Left renal cortex interstitium (tissue), 4 donors: Measurements from ENCODE around the gene MATN4. TPM values are rescaled to one million over a fixed set of nuclear protein-coding genes. Genes with fewer than 3 reads are reported as not detected.

Source experiments
- DNase-seq, 4 donors: peaks; one replicate each; pipeline ENCODE4 v3.0.0-alpha.2; 2013; ENCODE audit warnings: low read depth in 4 of 4, low spot score in 2 of 4, missing footprints in 1 of 4
- polyA plus RNA-seq, 4 donors: library from polyadenylated mRNA; unstranded; fragments of 120-200 nt; gene quantifications; one replicate each; pipeline ENCODE4 v1.2.1, GENCODE V29; 2013; ENCODE audit not compliant: insufficient read length in 4 of 4

MATN4 gene
- polyA plus RNA-seq, 4 donors = 0.19 to 0.52 (median 0.31) TPM

DNA sequence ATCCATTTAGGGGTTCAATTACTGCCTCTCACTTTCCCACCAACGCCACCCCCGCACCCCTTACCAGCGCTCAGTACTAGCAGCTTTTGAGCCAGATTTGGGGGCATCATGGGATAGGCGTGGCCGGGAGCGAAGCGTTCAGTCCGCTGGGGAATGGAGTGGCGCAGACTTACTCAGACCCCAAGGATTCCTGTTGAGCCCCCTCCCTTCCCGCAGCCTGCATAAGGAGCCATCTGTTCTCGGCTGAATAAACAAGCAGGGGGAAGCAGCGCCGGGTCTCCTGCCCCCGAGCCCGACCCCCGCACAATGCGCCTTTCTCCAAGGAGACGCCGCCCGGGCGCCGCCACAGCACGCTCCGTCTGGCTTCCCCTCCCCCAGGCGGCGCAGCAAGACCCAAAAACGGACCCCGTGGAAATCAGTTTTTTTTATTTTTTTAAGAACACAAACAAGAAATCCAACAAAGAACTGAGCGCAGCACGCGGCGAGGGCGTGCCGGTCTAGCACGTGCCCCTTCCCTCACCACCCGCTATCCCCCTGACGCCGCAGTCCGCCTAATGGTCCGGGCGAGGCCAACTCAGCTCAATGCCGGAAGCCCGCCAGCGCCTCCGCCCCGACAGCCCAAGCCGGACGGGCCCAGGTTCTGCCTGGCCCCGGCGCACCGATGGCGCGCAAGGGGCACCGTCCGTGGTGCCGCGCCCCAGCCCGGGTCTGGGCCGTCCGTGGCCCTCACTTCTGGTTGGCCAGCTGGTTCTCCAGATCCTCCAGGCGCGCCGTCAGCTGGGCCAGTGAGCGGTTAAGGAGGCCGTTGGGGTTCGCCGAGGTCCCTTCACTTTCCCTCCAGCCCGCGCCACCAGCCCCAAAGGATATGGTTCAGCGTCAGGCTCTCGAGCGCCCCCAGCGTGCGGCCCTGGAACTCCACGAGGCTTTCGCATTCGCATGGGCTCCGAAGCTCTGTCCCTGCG, 14.8 kb downstream of the MATN4 start:
- DNase-seq = peak in 3 of 4 donors; percentile 54 to 69 (median 59)

GRCh38 chr20:45292343-45292742, 15.8 kb downstream of the MATN4 start:
- no peak for DNase-seq

DNA sequence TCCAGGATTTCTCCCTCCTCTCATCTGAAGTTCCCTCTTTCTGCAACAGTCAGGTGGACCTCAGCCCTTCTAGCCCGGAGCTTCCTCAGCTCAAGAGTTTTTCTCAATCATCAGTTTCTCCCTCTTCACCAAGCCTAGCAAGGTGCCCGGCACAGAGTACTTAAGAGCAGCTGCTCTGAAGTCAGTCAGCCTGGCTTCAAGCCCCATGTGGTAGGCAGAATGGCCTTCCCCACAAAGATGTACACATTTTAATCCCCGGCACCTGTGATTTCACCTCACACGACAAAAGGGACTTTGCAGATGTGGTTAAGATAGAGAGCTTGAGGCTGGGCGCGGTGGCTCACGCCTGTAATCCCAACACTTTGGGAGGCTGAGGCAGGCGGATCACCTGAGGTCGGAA, 16.6 kb downstream of the MATN4 start:
- no peak for DNase-seq

GRCh38 chr20:45290677-45291355, 17.3 kb downstream of the MATN4 start:
- DNase-seq = peak in 2 of 4 donors; percentile 57 to 80

GRCh38 chr20:45289942-45290676, 18.0 kb downstream of the MATN4 start:
- DNase-seq = no peak

DNA sequence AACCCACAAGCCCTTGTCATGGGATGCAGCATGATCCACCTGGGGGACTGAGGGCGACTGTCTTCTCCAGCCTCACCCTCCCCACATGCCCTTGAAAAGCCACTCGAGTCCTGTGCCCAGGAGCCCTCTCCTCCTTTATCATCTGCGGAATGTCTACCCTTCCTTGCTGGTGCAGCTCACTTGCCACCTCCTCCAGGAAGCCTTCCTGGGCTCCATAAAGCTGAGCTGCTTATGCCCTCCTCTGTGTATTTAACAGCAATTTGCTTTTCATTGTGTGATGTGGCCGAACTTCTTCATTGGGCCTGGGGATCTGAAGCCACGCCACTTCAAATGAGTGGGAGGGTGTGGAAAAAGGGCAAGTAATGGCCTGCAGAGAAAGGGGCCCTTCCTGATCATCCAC, 19.2 kb downstream of the MATN4 start:
- DNase-seq = no peak

- no peak for DNase-seq
Observed at GRCh38 chr20:45288376-45288775, 19.7 kb downstream of the MATN4 start.

DNA sequence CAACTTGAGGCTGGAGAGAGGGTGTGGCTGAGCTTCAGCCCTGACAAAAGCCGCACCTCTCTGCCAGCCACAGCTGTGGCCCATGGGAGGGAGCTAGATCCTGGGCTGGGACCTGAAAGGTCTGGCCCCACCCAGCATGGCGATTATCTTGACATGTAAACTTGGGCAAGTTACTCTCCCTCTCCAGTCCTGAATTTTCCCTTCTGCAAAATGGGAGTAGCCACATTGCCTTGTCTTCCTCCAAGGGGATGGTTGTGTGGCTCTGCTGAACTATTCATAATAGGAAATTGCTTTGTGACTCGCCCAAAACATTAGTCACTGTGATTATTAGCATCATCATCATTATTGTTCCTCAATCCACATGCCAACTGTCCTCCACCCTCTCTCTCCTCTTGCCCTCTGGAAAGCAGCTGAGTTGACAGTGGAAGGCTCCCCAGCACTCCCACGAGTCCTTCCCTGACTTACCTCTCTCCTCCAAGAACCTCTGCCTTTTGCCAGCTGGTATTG, 24.5 kb downstream of the MATN4 start:
- no peak for DNase-seq

DNA sequence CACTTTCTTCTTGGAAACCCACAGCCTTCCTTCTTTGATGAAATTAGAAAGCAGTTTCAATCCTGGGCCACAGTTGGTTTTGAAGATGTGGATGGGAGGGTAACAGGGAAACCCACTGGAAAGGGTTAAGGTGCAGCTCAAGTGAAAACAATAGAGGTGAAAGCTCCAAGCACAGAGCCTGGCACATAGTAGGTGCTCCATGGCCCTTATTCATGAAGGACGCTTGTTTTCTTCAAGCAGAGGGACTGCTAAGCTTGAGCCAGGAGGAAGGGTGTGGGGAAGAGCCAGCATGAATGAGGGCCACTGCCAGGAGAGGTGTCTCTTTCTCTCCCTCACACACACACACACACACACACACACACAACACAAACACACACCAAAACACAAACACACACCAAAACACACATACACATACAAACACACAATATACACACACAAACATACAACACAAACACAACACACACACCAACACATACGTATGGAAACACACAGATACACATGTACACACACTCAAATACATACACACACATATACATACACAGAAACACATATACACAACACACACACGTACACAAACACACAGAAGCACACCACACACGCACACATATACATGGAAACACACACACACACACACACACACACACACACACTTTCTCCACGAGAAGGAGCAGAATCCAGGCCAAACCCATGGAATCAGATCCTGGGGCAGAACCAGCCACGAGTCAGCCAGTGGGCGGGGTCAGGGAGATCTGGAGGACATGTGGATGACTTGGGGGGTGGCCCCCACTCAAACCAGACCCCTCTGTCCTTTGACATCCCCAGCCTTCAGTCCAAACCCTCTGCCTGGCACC, 25.2 kb downstream of the MATN4 start:
- no peak for DNase-seq

- no peak for DNase-seq
Observed at GRCh38 chr20:45279992-45280391, 28.1 kb downstream of the MATN4 start.

- no peak for DNase-seq
Observed at GRCh38 chr20:45275338-45275737, 32.8 kb downstream of the MATN4 start.

GRCh38 chr20:45269754-45270270, 38.3 kb downstream of the MATN4 start:
- no peak for DNase-seq

DNA sequence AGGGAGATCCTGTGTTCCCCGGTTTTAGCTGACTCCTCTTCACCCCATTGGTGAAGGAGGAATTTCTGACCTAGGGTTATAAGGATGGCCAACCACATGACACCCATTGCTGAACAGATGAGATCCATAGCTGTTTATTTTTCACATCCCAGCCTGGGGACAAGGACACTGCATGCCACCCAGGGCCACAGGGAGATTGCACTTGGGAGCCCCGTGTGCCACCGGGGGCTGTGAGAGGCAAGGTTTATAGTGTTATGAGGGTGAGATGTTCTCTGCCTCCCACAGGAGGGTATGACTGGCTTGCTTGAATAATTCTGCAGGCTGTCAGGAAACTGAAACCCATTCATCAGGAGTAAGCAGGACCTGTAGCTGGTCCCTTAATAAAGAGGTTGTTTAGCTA, 39.0 kb downstream of the MATN4 start:
- DNase-seq = no peak

DNA sequence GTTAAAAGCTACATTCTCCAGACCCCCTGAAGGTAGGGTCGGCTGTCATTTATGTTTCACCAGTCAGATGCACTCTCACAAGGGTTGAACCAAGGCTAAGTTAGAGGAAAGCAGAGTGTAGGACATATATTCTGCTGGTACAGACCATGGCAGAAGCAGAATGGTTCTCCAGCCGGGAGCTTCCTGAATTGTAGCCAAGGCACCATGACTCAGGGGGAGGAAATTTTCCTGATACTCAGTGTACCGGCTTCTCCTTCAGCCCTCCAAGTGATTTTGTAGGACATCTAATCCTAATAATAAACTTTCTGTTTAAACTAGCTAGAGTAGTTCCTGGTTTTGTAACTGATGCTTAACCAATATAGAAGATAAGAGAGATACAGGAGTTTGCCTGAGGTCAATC, 39.6 kb downstream of the MATN4 start:
- DNase-seq = no peak

GRCh38 chr20:45266977-45267376, 41.1 kb downstream of the MATN4 start:
- peak in 2 of 4 donors; percentile 11 to 20 for DNase-seq

GRCh38 chr20:45263556-45264266, 44.4 kb downstream of the MATN4 start:
- no peak for DNase-seq

DNA sequence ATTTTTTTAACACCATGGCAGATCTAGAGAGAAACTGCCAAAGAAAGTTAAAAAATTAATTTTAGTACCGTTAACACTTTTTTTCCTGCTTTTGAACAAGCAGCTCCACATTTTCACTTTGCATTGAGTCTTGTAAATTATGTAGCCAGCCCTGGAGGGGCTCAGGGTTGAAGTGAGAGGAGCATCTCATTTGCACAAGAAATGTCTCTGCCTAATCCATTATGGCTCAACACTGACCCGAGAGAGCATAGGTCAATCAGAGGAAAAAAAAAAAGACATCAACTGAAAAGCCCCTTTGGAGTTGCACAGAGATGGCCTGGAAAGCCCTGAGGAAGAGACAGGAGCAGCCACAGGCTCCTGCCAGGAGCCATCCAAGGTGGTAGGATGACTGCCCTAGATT, 49.4 kb downstream of the MATN4 start:
- no peak for DNase-seq

- no peak for DNase-seq
Observed at GRCh38 chr20:45258259-45258658, 49.8 kb downstream of the MATN4 start.

GRCh38 chr20:45257711-45258110, 50.4 kb downstream of the MATN4 start:
- no peak for DNase-seq
